Left renal pelvis (tissue), 4 donors: ENCODE results near the gene THAP7. TPM values are rescaled to one million over a fixed set of nuclear protein-coding genes. Genes with fewer than 3 reads are reported as not detected.
"Not testable (repeated sequence)": the region's sequence is repeated elsewhere in the genome, so short reads cannot be mapped to it uniquely, and the experiment has no call there.

Experiments
- DNase-seq, 4 donors: peaks; one replicate each; pipeline ENCODE4 v3.0.0-alpha.2; 2013; ENCODE audit warnings: low read depth in 4 of 4, low spot score in 3 of 4
- polyA plus RNA-seq, 4 donors: library from polyadenylated mRNA; unstranded; fragments of 120-200 nt; gene quantifications; one replicate each; pipeline ENCODE4 v1.2.1, GENCODE V29; 2013; ENCODE audit not compliant: insufficient read length in 4 of 4

The THAP7 gene
- 10 to 100 TPM; 15.4 to 26.2 (median 21.2) TPM for polyA plus RNA-seq

- peak; percentile 88 to 92 (median 90) for DNase-seq
Observed at GRCh38 chr22:21001601-21002325, at the start of gene THAP7. Gene THAP7 (minus strand): TSS chr22:21002118. CDS start chr22:21001911, 207 bp downstream.

- DNase-seq: no peak
Observed at GRCh38 chr22:21051145-21051830, 49.4 kb upstream of the THAP7 start.

DNA sequence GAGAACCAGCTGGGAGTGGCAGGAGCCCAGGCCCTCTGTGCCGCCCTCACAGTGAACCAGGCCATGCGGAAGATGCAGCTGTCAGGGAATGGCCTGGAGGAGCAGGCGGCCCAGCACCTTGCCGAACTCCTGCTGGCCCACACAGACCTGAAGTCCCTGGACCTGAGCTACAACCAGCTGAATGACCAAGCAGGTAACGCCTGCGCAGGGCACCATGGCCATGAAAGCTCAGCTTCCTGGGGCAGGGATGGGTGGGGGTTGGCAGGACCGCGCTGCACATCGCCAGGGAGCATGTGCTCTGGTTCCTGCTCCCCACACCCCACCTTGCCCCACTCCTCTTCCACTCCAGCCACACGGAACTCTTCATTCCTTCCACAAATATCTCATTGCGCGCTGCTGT lies 47.0 kb upstream of the THAP7 start:
- not testable (repeated sequence) for DNase-seq

DNA sequence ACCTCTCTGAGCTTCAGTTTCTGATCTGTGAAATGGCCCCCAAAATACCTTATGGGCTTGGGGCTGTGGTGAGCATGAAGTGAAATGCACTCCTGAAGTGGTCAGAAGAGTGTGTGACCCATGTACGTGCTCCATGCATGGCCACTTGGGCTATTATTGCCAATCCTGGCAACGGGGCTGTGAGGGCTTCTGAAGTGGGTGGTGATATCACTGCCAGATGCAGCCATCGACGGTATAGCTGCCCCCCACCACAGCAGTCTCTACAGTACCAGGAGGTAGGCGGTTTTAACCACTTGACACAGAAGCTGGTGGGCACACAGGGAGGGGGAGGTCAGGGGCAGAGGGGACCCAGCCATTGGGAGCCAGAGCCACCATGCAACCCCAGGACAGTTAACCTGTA lies 46.5 kb upstream of the THAP7 start:
- not testable (repeated sequence) for DNase-seq

DNA sequence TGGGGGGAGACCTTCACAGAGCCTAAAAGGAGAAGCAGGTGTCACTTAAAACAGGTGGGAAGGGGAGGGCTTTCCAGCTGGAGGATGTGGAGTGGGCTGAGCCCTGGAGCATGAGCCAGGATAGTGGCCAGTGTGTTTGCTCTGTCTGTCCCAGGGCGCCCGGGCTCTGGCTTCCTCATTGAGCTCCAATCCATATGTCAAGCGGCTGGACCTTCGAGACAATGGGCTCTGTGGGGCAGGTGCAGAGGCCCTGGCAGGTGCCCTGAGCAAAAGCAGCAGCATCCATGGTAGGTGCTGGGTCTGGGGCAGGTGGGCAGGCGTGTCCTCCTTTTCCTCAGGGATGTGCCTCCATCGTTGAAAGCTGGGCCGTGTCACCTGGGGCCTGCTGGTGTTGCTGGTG lies 45.8 kb upstream of the THAP7 start:
- DNase-seq: no peak

DNA sequence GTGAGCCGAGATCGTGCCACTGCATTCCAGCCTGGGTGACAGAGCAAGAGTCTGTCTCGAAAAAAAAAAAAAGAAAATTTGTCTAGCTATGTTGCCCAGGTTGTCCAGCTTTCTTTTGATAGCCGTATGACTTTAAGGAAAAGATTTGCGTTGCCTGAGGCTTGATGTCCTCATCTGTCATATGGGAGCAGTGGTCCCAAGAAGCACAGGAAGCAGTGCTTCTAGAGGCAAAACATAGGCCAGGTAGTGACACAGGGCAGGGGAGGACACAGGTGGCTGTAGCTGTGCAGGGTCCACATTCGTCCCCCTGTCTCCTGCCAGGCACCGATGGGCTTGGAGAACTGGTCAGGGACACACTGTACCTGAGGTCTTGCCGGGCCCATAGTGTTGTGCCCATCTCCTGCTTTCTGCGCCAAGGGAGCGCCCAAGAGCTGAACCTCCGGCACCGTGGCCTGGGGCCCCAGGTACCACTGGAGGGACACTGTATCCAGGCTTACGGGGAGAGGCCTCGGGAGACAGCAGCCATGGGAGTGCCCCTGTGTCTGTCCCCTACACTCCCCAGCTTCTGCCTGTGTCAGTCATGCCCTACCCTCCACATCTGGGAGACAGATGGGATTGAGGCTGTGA lies 45.2 kb upstream of the THAP7 start:
- DNase-seq: no peak

GRCh38 chr22:21045585-21046294 lies 43.8 kb upstream of the THAP7 start, which contains the start of gene LRRC74B:
Gene LRRC74B (plus strand): TSS chr22:21045946. CDS start chr22:21045987, 41 bp downstream.
- peak; percentile 67 to 79 (median 71) for DNase-seq

- DNase-seq: no peak
Observed at GRCh38 chr22:21044931-21045584, 43.1 kb upstream of the THAP7 start.

GRCh38 chr22:21043860-21044535 lies 42.1 kb upstream of the THAP7 start:
- no peak for DNase-seq

GRCh38 chr22:21042978-21043859 lies 41.3 kb upstream of the THAP7 start:
- DNase-seq: no peak

GRCh38 chr22:21041937-21042336 lies 40.0 kb upstream of the THAP7 start:
- no peak for DNase-seq

DNA sequence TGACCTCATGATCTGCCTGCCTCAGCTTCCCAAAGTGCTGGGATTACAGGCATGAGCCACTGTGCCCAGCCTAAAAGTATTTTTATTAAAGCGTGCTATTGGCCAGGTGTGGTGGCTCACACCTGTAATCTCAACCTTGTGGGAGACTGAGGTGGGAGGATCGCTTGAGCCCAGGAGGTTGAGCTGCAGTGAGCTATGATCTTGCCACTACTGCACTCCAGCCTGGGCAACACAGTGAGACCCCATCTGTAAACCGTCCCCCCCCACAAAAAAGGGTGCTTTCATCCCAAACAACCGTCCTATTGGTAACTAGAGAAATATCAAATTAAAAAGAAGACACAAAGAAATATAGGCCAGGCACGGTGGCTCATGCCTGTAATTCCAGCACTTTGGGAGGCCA lies 37.2 kb upstream of the THAP7 start:
- DNase-seq: not testable (repeated sequence)

GRCh38 chr22:21038405-21038804 lies 36.5 kb upstream of the THAP7 start:
- no peak for DNase-seq

- DNase-seq: no peak
Observed at GRCh38 chr22:21034989-21035388, 33.1 kb upstream of the THAP7 start.

DNA sequence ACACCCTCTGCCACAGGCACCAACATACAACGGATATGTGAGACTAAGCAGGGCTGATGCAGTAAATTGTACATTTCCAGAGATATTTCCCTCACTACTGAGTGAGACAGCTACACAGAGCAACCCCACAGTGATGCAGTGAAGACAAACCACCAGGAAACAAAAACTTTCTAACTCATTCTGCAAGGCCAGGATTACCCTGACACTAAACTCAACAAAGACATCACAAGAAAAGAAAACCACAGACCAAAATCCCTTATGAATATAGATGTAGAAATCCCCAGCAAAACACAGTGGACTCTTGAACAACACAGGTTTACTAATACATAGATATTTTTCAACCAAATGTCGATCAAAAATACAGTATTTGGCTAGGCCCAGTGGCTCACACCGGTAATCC lies 32.0 kb upstream of the THAP7 start:
- DNase-seq: no peak

DNA sequence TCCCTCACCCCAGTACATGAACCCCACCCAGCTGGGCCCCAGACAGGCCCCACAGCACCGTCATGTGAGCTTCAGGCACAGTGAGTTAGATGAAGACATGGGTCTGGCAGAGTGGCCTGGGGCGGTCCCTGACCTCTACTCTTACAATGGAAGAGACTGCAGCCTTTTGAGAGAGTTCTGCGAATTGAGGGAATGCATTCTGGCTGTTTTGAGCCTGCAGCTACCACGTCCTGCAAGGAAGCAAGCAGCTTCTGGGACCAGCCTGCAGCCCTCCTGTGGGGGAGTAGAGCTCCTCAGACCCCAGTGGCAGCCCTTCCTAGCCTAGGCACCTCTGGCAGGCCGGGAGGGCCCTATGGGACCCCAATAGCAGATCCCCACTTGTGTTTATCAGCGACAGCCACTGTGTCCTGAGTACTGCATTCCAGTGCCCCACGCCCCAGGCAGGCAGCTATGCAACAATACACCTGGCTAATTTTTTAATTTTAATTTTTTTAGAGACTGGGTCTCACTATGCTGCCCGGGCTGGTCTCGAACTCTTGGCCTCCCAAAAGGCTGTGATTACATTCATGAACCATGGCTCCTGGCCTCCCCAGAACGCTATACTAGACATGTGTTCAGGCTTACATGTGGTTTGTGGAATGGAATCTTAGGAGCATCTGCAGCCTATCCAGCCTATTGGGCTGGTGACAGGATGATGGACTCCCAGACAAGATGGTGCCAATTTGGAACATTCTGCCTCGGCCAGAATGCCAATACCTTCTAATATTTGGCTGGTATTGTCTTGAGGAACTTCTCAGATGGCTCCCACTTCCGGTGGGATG lies 31.2 kb upstream of the THAP7 start:
- no peak for DNase-seq

DNA sequence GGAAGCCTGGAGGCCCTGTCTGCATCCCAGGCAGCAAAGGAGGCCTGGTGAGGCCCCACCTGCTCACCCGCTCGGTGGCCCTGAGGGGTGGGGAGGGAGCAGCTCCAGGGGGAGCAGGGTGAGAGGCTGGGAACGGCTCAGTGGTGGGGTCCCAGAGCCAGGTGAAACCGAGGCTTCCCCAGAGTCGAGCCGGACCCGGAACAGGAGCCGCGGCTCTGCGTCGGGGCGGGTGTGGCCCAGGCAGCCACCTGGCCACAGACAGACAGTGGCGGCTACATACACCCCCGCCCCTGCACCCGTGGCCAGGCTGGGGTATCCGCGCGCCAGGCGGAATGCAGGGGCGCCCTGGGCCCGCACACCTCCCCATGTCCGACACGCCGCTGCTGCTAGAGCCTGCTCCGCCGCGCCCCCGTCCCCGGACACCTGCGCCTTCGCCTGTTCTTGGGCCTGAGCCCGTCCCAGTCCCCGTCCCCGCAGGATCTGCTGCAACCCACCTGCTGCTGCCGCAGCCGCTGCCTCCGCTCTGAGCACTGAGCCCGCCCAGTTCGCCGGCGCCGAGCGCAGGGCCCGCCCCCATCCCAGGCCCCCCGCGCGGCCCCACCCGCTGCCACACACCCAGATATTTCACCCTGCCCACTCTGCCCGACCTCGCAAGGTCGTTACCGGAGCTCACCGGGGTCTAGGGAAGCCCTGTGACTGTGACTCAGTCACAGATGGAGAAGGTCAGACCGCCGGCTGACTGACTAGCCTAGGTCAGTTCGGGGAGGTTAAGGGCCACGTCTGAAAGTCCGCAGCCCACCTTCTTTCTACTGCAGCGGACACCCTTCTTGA lies 30.3 kb upstream of the THAP7 start, which contains the start of gene SLC7A4:
SLC7A4 (minus strand) TSS at position 525 of the 831 bp plus-strand sequence. CDS start 749 bp downstream, outside the sequence.
- DNase-seq: no peak
